ENCODE measurements around the gene AKAP6. TPM values are rescaled to one million over a fixed set of nuclear protein-coding genes. Genes with fewer than 3 reads are reported as not detected.

Gene AKAP6
- total and polyA plus RNA-seq, 10 of the 15 experiments (the other 5 are each of a cell fraction or from before 2014, with no cell fraction given) = 0.35 to 5.9 (median 2.2) TPM

DNA sequence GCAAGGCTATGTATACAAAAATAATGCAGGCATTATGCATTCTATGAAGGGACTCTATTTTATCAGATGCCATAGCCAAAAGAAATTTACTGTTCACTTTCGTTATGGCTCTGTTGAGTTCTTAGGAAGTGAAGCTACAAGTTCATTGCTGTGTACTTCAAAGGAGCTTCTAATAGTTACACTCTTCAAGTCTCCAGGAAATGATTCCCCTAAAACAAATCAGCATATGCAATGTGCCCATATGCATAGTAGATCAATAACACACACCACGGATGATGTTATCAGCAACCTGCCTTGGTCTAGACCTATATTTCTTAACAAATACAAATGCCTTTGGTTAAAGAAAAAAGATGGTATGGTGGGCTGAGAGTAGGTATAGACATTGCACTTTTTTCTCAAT is 83.4 kb downstream of the AKAP6 start:
- POLR2A ChIA-PET = no interaction called here
- FAIRE-seq = no peak
- Histone ChIP-seq H4K20me1 (ENCODE audit: control insufficient read depth, insufficient read depth) (no peaks in the 10 kb centered on the region), H3K27ac (ENCODE audit: control insufficient read depth, insufficient read depth) (no peak overlapping the region), H3K9ac (ENCODE audit: control insufficient read depth, insufficient read depth, low read length) (no peak overlapping the region), H3K4me2 (ENCODE audit: control insufficient read depth, insufficient read depth) (no peak overlapping the region), H3K79me2 (ENCODE audit: control insufficient read depth, insufficient read depth, low read length) (no peaks in the 10 kb centered on the region), H3K27me3 (replicated peaks in 1 of 2; ENCODE audit: control insufficient read depth in 2 of 2, insufficient read depth in 2 of 2, low read length in 1 of 2) (no peaks in the 10 kb centered on the region; a peak in 1 of 4 replicates), H3K4me1 (ENCODE audit: control insufficient read depth, insufficient read depth, low read length) (no peaks in the 10 kb centered on the region), H3K4me3 (no peak overlapping the region), H3K36me3 (ENCODE audit: control insufficient read depth in 2 of 2, insufficient read depth in 2 of 2, low read length in 1 of 2) (no peaks in the 10 kb centered on the region), H2AFZ (ENCODE audit: control insufficient read depth, low read depth, low read length) (no peak overlapping the region), H3K9me3 (replicated peaks; ENCODE audit: control insufficient read depth, insufficient read depth, low read length) (no peaks in the 10 kb centered on the region)
- BruUV-seq (replicated peaks) = no TSS peak
- SMC1A ChIA-PET (ENCODE audit: uncharacterized antibody, unreplicated experiment) = no interaction called here
- DNase-seq (ENCODE audit: low read depth, low spot score) = no peak
- in situ Hi-C loops (cut with MboI) = no loop called here
- no peak for ATAC-seq
- TF ChIP-seq HCFC1 (IDR thresholded peaks at IDR 0.05; ENCODE audit: low read length) (no peak), BACH1 (IDR thresholded peaks at IDR 0.05; ENCODE audit: borderline replicate concordance) (no peak), ZNF384 (IDR thresholded peaks at IDR 0.05; ENCODE audit: borderline replicate concordance, low read depth, low read length) (no peak), SREBF2 (IDR thresholded peaks at IDR 0.05; ENCODE audit: low read length) (no peak), TARDBP (IDR thresholded peaks at IDR 0.05; ENCODE audit: borderline replicate concordance) (no peak), PML (IDR thresholded peaks at IDR 0.05; ENCODE audit: low read length) (no peak), DPF2 (IDR thresholded peaks at IDR 0.05) (no peak)
- TF ChIP-seq, protein P1, sequence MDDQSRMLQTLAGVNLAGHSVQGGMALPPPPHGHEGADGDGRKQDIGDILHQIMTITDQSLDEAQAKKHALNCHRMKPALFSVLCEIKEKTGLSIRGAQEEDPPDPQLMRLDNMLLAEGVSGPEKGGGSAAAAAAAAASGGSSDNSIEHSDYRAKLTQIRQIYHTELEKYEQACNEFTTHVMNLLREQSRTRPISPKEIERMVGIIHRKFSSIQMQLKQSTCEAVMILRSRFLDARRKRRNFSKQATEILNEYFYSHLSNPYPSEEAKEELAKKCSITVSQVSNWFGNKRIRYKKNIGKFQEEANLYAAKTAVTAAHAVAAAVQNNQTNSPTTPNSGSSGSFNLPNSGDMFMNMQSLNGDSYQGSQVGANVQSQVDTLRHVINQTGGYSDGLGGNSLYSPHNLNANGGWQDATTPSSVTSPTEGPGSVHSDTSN (IDR thresholded peaks at IDR 0.05; ENCODE audit: insufficient replicate concordance, low read depth, low read length) = no peak
- CTCF ChIA-PET = no interaction called here
- RAD21 ChIA-PET (ENCODE audit: unreplicated experiment) = no interaction called here
- 0% methylated on average over 2 of the region's 2 CpGs for WGBS (ENCODE audit: insufficient coverage, insufficient replicate concordance, low lambda C conversion rate, missing lambda C conversion rate)
- intact Hi-C loops (cut with micrococcal nuclease; ENCODE audit: unreplicated experiment) = no loop called here
